Cardiac muscle cell (in vitro differentiated cells and primary cell): Measurements from ENCODE around the gene PLEKHS1. TPM values are rescaled to one million over a fixed set of nuclear protein-coding genes. Genes with fewer than 3 reads are reported as not detected.

ENCODE experiments used
- polyA plus RNA-seq: library from polyadenylated mRNA; unstranded; fragments of >200 nt; fragmentation: Nextera tagmentation; extraction: Ambion mirVana; gene quantifications from 2 replicates; pipeline ENCODE4 v1.2.1, GENCODE V29; 2016
- total RNA-seq: library from RNA; depleted of rRNA; stranded (reverse); fragments of >200 nt; gene quantifications from 2 replicates; pipeline ENCODE4 v1.2.3, GENCODE V29; 2016

PLEKHS1 gene
- total and polyA plus RNA-seq, 2 experiments from 2014 or later = not detected

Other genes starting within 250 kb of the PLEKHS1 start
- gene HABP2, start 198.6 kb upstream of the PLEKHS1 start, total RNA-seq = not detected in 2 replicates
- 0.06 TPM in 1 of 2 replicates, not detected in the other for gene HABP2, start 198.6 kb upstream of the PLEKHS1 start, polyA plus RNA-seq
- gene NRAP, start 87.6 kb upstream of the PLEKHS1 start, total RNA-seq = 0.12 TPM in 1 of 2 replicates, not detected in the other
- 0.11 TPM in 1 of 2 replicates, not detected in the other for gene NRAP, start 87.6 kb upstream of the PLEKHS1 start, polyA plus RNA-seq
- gene CASP7, start 71.8 kb upstream of the PLEKHS1 start, total RNA-seq = 3.3 and 11.8 TPM in 2 replicates
- 7.8 and 9.3 TPM in 2 replicates for gene CASP7, start 71.8 kb upstream of the PLEKHS1 start, polyA plus RNA-seq
- 6.3 and 6.6 TPM in 2 replicates for gene DCLRE1A, start 102.4 kb downstream of the PLEKHS1 start, total RNA-seq
- gene DCLRE1A, start 102.4 kb downstream of the PLEKHS1 start, polyA plus RNA-seq = 4.8 and 7.3 TPM in 2 replicates
- gene NHLRC2, start 103.0 kb downstream of the PLEKHS1 start, total RNA-seq = 61.2 and 99.6 TPM in 2 replicates
- 14.0 and 23.8 TPM in 2 replicates for gene NHLRC2, start 103.0 kb downstream of the PLEKHS1 start, polyA plus RNA-seq